HG03135 (cell line): ENCODE data around the gene ZNF592.

ENCODE experiments used
- ATAC-seq: cut with Tn5 transposase; IDR thresholded peaks from one replicate; pipeline ENCODE4 v1.9.1; 2021; ENCODE audit warnings: mild to moderate bottlenecking, moderate library complexity; ENCODE audit not compliant: unreplicated experiment

ZNF592 gene

GRCh38 chr15:84748274-84749110 is at the start of gene ZNF592:
ZNF592 (plus strand) TSS chr15:84748592; CDS start chr15:84782676, 34,084 bp downstream.
- peak; percentile 55 for ATAC-seq

- no peak for ATAC-seq
Observed at GRCh38 chr15:84699538-84700191, 48.7 kb upstream of the ZNF592 start.

GRCh38 chr15:84702961-84703482 is 45.4 kb upstream of the ZNF592 start:
- ATAC-seq = no peak

- ATAC-seq = no peak
Observed at GRCh38 chr15:84703808-84704207, 44.6 kb upstream of the ZNF592 start.

GRCh38 chr15:84714372-84714771 is 34.0 kb upstream of the ZNF592 start:
- ATAC-seq = no peak

- ATAC-seq = no peak
Observed at GRCh38 chr15:84714821-84715220, 33.6 kb upstream of the ZNF592 start.

GRCh38 chr15:84715441-84716035 is 32.9 kb upstream of the ZNF592 start:
- peak; percentile 5 for ATAC-seq

- ATAC-seq = peak; percentile 89
Observed at GRCh38 chr15:84716036-84716732, 32.2 kb upstream of the ZNF592 start, which contains the start of gene SEC11A. SEC11A (minus strand) TSS chr15:84716139; CDS start chr15:84716075, 64 bp downstream.

- no peak for ATAC-seq
Observed at GRCh38 chr15:84721371-84721770, 27.0 kb upstream of the ZNF592 start.

GRCh38 chr15:84722628-84723027 is 25.8 kb upstream of the ZNF592 start:
- ATAC-seq = no peak

- ATAC-seq = no peak
Observed at GRCh38 chr15:84725001-84725491, 23.3 kb upstream of the ZNF592 start.

GRCh38 chr15:84727429-84727828 is 21.0 kb upstream of the ZNF592 start:
- no peak for ATAC-seq

- ATAC-seq = no peak
Observed at GRCh38 chr15:84731774-84732173, 16.6 kb upstream of the ZNF592 start.

GRCh38 chr15:84734794-84735479 is 13.5 kb upstream of the ZNF592 start:
- peak; percentile 70 for ATAC-seq

- peak; percentile 29 for ATAC-seq
Observed at GRCh38 chr15:84735480-84736061, 12.8 kb upstream of the ZNF592 start.

- peak; percentile 52 for ATAC-seq
Observed at GRCh38 chr15:84736375-84736774, 12.0 kb upstream of the ZNF592 start.

- ATAC-seq = no peak
Observed at GRCh38 chr15:84737005-84737404, 11.4 kb upstream of the ZNF592 start.

GRCh38 chr15:84740691-84741090 is 7.7 kb upstream of the ZNF592 start:
- ATAC-seq = no peak

- no peak for ATAC-seq
Observed at GRCh38 chr15:84741121-84741520, 7.3 kb upstream of the ZNF592 start.
